Astrocyte of the spinal cord (primary cell): ENCODE results near the gene GLTPD2.

Experiments used
- DNase-seq: peaks from one replicate; pipeline ENCODE4 v3.0.0; 2011; ENCODE audit warnings: low read depth, low spot score
- H3K4me3 ChIP-seq: 2 replicates; pipeline ENCODE4 v1.5.1; 2011; ENCODE audit warnings: low read depth, mild to moderate bottlenecking, low read length, moderate library complexity
- in situ Hi-C: cut with HindIII; loops from 2 replicates; pipeline ENCODE4 v1.10.0; 2017; ENCODE audit warnings: low sequenced_read_pairs
- TF ChIP-seq, protein P1 (sequence below): IDR thresholded peaks from 2 replicates; pipeline ENCODE4 v1.5.1; 2012; ENCODE audit warnings: low read depth, mild to moderate bottlenecking, low read length, inconsistent platforms

Gene GLTPD2

DNA sequence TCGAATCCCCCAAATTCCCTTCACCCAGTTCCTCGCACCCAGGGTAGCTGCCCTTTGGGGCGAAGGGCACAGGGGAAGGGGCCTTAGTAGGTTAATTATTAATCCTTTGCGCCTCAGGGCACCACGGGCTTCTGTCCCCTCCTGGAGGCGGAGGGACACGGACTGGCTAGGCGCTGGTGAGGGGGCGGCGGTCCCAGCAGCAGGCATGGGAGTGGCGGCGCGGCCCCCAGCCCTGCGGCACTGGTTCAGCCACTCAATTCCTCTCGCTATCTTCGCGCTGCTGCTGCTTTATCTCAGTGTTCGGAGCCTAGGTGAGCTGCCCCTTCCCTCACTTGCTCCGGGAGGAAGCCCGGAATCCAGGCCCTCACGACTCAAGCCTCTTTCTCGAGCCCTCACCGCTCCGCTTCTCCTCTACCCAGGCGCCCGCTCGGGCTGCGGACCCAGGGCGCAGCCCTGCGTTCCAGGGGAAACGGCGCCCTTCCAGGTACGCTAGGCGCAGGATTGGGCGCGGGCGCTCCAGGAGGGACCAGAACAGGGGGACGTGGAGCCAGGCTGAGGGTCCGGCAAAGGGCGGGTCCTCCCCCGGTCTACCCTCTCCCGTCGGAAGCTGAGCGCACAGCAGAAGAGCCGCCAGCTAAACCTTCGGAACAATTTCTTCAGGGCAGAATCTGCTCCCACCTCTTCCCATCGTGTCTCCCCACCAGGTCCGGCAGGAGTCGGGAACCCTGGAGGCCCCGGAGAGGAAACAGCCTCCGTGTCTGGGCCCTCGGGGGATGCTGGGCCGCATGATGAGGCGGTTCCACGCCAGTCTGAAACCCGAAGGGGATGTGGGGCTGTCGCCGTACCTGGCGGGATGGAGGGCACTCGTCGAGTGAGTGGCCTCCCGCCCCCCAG is at the start of gene GLTPD2:
Gene GLTPD2 (plus strand): TSS at position 158 of the 894 bp plus-strand sequence. CDS start 48 bp downstream, at position 206.
- in situ Hi-C loops = no loop called here
- peak within 1 kb of the TSS; percentile 57 for H3K4me3 ChIP-seq
- DNase-seq = no peak
- TF ChIP-seq, protein P1, sequence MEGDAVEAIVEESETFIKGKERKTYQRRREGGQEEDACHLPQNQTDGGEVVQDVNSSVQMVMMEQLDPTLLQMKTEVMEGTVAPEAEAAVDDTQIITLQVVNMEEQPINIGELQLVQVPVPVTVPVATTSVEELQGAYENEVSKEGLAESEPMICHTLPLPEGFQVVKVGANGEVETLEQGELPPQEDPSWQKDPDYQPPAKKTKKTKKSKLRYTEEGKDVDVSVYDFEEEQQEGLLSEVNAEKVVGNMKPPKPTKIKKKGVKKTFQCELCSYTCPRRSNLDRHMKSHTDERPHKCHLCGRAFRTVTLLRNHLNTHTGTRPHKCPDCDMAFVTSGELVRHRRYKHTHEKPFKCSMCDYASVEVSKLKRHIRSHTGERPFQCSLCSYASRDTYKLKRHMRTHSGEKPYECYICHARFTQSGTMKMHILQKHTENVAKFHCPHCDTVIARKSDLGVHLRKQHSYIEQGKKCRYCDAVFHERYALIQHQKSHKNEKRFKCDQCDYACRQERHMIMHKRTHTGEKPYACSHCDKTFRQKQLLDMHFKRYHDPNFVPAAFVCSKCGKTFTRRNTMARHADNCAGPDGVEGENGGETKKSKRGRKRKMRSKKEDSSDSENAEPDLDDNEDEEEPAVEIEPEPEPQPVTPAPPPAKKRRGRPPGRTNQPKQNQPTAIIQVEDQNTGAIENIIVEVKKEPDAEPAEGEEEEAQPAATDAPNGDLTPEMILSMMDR = no peak

- TF ChIP-seq, protein P1 = no peak
- DNase-seq = peak; percentile 28
- peak within 1 kb of the TSS; percentile 50 for H3K4me3 ChIP-seq
- in situ Hi-C loops = no loop called here
Observed at GRCh38 chr17:4739122-4740024, 49.4 kb upstream of the GLTPD2 start, which contains the start of the genes CXCL16 and ZMYND15. TSS of gene CXCL16 (minus strand) at chr17:4739928. CDS start at chr17:4739339, 589 bp downstream. TSS of gene ZMYND15 (plus strand) at chr17:4739833. CDS start at chr17:4740549, 716 bp downstream.

DNA sequence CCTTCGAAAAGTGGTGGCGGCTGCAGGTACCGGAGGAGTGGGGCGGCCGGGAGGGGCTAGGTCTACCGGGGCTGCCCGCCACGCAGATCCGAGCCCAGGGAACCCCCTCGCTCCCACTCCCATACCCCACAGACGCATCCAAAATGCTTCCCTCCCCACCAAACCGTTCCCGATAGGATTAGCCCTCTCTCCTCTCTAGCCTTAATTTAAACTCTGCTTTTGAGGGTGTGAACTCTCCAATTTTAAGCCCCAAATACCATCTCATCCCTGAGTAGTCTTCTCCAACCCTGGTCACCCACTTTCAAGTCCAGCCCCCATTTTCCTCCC is 48.8 kb upstream of the GLTPD2 start:
- TF ChIP-seq, protein P1 = no peak
- DNase-seq = no peak
- H3K4me3 ChIP-seq = peak overlapping the region; percentile 50
- in situ Hi-C loops = no loop called here

DNA sequence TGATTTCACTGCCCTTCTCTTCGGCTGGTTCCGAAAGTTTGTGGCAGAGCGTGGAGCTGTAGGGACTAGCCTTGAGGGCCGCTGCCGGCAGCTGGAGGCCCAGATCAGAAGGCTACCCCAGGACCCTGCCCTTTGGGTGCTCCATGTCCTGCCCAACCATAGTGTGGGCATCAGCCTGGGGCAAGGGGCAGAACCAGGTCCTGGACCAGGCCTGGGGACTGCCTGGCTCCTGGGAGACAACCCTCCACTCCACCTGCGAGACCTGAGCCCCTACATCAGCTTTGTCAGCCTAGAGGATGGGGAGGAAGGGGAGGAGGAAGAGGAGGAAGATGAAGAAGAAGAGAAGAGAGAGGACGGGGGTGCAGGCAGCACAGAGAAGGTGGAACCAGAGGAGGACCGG is 48.2 kb upstream of the GLTPD2 start:
- in situ Hi-C loops = no loop called here
- H3K4me3 ChIP-seq = no peak overlapping the region
- no peak for DNase-seq
- TF ChIP-seq, protein P1 = no peak

DNA sequence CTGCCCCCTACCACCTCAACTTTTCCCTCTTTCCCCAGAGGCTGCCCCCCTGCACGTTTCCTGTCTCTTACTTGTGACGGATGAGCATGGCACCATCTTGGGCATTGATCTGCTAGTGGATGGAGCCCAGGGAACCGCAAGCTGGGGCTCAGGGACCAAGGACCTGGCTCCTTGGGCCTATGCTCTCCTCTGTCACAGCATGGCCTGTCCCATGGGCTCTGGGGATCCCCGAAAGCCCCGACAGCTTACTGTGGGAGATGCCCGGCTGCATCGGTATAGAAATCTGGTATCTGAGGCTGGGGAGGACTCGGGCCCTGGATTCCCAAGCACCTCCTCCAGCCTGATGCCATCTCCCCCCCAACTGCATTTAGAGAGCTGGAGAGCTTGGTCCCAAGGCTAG is 47.2 kb upstream of the GLTPD2 start:
- in situ Hi-C loops = no loop called here
- H3K4me3 ChIP-seq = no peak overlapping the region
- no peak for DNase-seq
- TF ChIP-seq, protein P1 = no peak

DNA sequence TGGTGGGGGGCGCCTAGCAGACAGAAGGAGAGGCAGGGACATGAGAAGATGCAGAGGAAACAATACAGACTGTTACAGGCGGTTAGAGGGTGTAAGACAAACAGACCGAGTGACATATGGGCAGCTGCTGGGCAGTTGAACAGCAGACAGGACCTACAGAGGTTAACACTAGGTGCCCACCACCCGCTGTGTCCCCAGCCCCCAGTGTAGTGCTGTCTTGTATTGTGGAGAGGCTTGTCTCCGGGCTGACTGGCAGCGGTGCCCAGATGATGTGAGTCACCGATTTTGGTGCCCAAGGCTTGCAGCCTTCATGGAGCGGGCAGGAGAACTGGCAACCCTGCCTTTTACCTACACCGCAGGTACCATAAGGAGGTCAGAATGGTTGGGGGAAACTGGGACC is 46.6 kb upstream of the GLTPD2 start:
- TF ChIP-seq, protein P1 = no peak
- DNase-seq = no peak
- in situ Hi-C loops = no loop called here
- H3K4me3 ChIP-seq = no peak overlapping the region
